Heart left ventricle (tissue), 13 donors: ENCODE results near the gene HOXC10.

Experiments used
- POLR2A ChIP-seq, 2 donors: fragments of 450-650 bp; IDR thresholded peaks; one replicate each; pipeline ENCODE4 v1.6.1; 2017; ENCODE audit warnings: antibody characterized with exemption in 2 of 2, mild to moderate bottlenecking in 2 of 2, moderate library complexity in 2 of 2
- TF ChIP-seq, protein P1 (sequence below), 12 donors: fragments of 200-600 bp; sonication (generic) in 4 of 12; IDR thresholded peaks; one replicate each; pipeline versions ENCODE4 v1.5.0 to v1.8.0; 2018 to 2022; ENCODE audit warnings: antibody characterized with exemption in 12 of 12, mild to moderate bottlenecking in 5 of 12
- donor health status: ischemic (EF 13 %, LVEDD 7.1; RV severe dilation, severe dysfunction).
- donor health status: DM: no; HTN: yes; CAD: no.
- donor health status: DM: no; HTN: no; CAD: no.
- donor health status: ischemic (EF 25% LVEDD 6.9; RV normal size, moderate dysfunction).
- donor health status: ischemic (EF 25% LVEDD 5.7; RV mildly dilated, moderate dysfunction).
- donor health status: ischemic (EF 35%, LVEDD 5.7; RV mildly dilated, moderate dysfunction).
- donor health status: nonischemic (EF 11% LVEDD 7.7; RV severe dilation, severe dysfunction).
- donor health status: DM: yes; HTN: yes; CAD: no.
- donor health status: PGD.
- donor health status: ischemic (EF 29% LVEDD 5.4; RV normal size, mild dysfunction).
- donor health status: nonischemic (EF 23%, LVEDD 6.1; RV moderate dilation, normal function).

- TF ChIP-seq, protein P1, sequence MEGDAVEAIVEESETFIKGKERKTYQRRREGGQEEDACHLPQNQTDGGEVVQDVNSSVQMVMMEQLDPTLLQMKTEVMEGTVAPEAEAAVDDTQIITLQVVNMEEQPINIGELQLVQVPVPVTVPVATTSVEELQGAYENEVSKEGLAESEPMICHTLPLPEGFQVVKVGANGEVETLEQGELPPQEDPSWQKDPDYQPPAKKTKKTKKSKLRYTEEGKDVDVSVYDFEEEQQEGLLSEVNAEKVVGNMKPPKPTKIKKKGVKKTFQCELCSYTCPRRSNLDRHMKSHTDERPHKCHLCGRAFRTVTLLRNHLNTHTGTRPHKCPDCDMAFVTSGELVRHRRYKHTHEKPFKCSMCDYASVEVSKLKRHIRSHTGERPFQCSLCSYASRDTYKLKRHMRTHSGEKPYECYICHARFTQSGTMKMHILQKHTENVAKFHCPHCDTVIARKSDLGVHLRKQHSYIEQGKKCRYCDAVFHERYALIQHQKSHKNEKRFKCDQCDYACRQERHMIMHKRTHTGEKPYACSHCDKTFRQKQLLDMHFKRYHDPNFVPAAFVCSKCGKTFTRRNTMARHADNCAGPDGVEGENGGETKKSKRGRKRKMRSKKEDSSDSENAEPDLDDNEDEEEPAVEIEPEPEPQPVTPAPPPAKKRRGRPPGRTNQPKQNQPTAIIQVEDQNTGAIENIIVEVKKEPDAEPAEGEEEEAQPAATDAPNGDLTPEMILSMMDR (IDR thresholded peaks at IDR 0.05), result no peak
- no peak for TF ChIP-seq POLR2A (IDR thresholded peaks at IDR 0.05)
These were observed 51.8 kb downstream of the HOXC10 start for GRCh38 chr12:54036620-54037359.
